Measurements from ENCODE around the gene LUZP1. TPM values are rescaled to one million over a fixed set of nuclear protein-coding genes. Genes with fewer than 3 reads are reported as not detected.

Gene LUZP1
- total RNA-seq, 1 experiment from 2014 or later, result 22.4 TPM

- no peak overlapping the region for H3K4me3 ChIP-seq (replicated peaks in 1 of 2; ENCODE audit: low read depth in 1 of 2, low read length in 2 of 2)
- no peak overlapping the region for H2AFZ ChIP-seq (ENCODE audit: low read depth, low read length, poor library complexity, severe bottlenecking)
- ChIA-PET RAD21 (ENCODE audit: low non-redundant PET in 1 of 2, low total read pairs in 2 of 2, uncharacterized antibody in 2 of 2, unreplicated experiment in 2 of 2) (no interaction called here), CTCF (no interaction called here), POLR2A (no interaction called here)
- no peaks in the 10 kb centered on the region for H3K27me3 ChIP-seq (ENCODE audit: insufficient read depth, low read length)
- TF ChIP-seq REST (IDR thresholded peaks at IDR 0.05; ENCODE audit: low read depth) (no peak), POLR2AphosphoS5 (IDR thresholded peaks at IDR 0.05; ENCODE audit: low read depth, low read length) (no peak), YY1 (IDR thresholded peaks at IDR 0.05; ENCODE audit: extremely low read depth, insufficient replicate concordance, low read depth, low read length) (no peak), ELF1 (IDR thresholded peaks at IDR 0.05; ENCODE audit: borderline replicate concordance, low read depth) (no peak), CEBPB (IDR thresholded peaks at IDR 0.05; ENCODE audit: low read depth) (no peak), ZFX (IDR thresholded peaks at IDR 0.05) (no peak), RAD21 (IDR thresholded peaks at IDR 0.05; ENCODE audit: low read depth) (no peak), SRF (IDR thresholded peaks at IDR 0.05; ENCODE audit: low read depth) (no peak), CBX3 (IDR thresholded peaks at IDR 0.05; ENCODE audit: low read depth) (no peak), POLR2A (IDR thresholded peaks at IDR 0.05; ENCODE audit: borderline replicate concordance, extremely low read depth, insufficient read depth, insufficient read length) (no peak), EGR1 (IDR thresholded peaks at IDR 0.05; ENCODE audit: low read depth) (no peak), ATF3 (IDR thresholded peaks at IDR 0.05) (no peak), ZBTB33 (IDR thresholded peaks at IDR 0.05; ENCODE audit: extremely low read depth, insufficient replicate concordance, low read length) (no peak), JUND (IDR thresholded peaks at IDR 0.05) (no peak), FOSL1 (IDR thresholded peaks at IDR 0.05; ENCODE audit: low read depth) (no peak), ZNF274 (IDR thresholded peaks at IDR 0.05; ENCODE audit: low read depth, low read length) (no peak), EZH2phosphoT487 (IDR thresholded peaks at IDR 0.05; ENCODE audit: borderline replicate concordance) (no peak)
- H3K27ac ChIP-seq (ENCODE audit: low read depth, low read length), result no peak overlapping the region
- 0 out of 2 replicates have a peak, but pooled peaks cover 8% of the 10 kb centered on the region for H4K20me1 ChIP-seq (ENCODE audit: insufficient read depth)
- peaks cover 93% of the 10 kb centered on the region for H3K79me2 ChIP-seq (ENCODE audit: insufficient read depth, low read length)
- H3K4me2 ChIP-seq (ENCODE audit: low read length), result no peak overlapping the region
- no peak overlapping the region for H3K9ac ChIP-seq (ENCODE audit: low read length)
- H3K9me3 ChIP-seq (ENCODE audit: control insufficient read depth in 1 of 2, insufficient read depth in 1 of 2, low read depth in 1 of 2, low read length in 2 of 2), result no peaks in the 10 kb centered on the region
- no TSS peak for BruUV-seq (replicated peaks)
- no peaks in the 10 kb centered on the region for H3K9me2 ChIP-seq (ENCODE audit: insufficient read depth)
- no peaks in the 10 kb centered on the region for H3K4me1 ChIP-seq (ENCODE audit: control insufficient read depth in 1 of 2, insufficient read depth in 2 of 2, low read length in 2 of 2)
- intact Hi-C loops (cut with micrococcal nuclease), result no loop called here
- peaks cover 22 to 23% of the 10 kb centered on the region in 2 experiments for H3K36me3 ChIP-seq (ENCODE audit: control insufficient read depth in 1 of 2, insufficient read depth in 2 of 2, low read length in 2 of 2)
- DNase-seq (ENCODE audit: low read depth, low spot score) (no peak), ATAC-seq (no peak)
These were observed 117.3 kb downstream of the LUZP1 start for GRCh38 chr1:23051290-23051909.
